GM12801 (cell line): ENCODE results near the gene CFAP97.

Source experiments
- TF ChIP-seq, protein P1 (sequence below): IDR thresholded peaks from one replicate; pipeline ENCODE4 v1.5.1; 2011; ENCODE audit warnings: control low read depth; ENCODE audit not compliant: insufficient read length; ENCODE audit errors: extremely low read depth

The CFAP97 gene

GRCh38 chr4:185202984-185203485 lies 765 bp downstream of the CFAP97 start:
- TF ChIP-seq, protein P1, sequence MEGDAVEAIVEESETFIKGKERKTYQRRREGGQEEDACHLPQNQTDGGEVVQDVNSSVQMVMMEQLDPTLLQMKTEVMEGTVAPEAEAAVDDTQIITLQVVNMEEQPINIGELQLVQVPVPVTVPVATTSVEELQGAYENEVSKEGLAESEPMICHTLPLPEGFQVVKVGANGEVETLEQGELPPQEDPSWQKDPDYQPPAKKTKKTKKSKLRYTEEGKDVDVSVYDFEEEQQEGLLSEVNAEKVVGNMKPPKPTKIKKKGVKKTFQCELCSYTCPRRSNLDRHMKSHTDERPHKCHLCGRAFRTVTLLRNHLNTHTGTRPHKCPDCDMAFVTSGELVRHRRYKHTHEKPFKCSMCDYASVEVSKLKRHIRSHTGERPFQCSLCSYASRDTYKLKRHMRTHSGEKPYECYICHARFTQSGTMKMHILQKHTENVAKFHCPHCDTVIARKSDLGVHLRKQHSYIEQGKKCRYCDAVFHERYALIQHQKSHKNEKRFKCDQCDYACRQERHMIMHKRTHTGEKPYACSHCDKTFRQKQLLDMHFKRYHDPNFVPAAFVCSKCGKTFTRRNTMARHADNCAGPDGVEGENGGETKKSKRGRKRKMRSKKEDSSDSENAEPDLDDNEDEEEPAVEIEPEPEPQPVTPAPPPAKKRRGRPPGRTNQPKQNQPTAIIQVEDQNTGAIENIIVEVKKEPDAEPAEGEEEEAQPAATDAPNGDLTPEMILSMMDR, result no peak

GRCh38 chr4:185201977-185202962 lies 1.5 kb downstream of the CFAP97 start:
- TF ChIP-seq, protein P1, result no peak

DNA sequence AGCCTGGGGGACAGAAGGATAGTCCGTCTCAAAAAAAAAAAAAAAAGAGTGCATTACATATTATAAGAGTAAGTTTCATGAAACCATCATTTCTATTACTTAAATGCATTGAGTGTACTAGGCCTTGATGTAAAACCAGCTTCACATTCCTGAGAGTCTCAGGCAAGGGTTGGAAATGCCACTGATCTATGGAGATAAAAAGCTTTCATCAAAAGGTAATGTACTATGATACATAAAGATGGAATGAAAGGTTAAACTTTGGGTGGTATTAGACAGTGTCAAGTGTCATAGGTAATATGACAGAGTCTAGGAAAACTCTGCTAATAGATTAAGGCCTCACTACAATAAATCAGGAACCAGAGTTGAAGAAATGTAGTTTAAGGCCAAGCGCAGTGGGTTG lies 7.4 kb downstream of the CFAP97 start:
- TF ChIP-seq, protein P1, result no peak

GRCh38 chr4:185194924-185195888 lies 8.6 kb downstream of the CFAP97 start:
- TF ChIP-seq, protein P1, result no peak

- TF ChIP-seq, protein P1, result no peak
Measured at GRCh38 chr4:185192059-185192458, 11.7 kb downstream of the CFAP97 start.

GRCh38 chr4:185190306-185190856 lies 13.4 kb downstream of the CFAP97 start:
- TF ChIP-seq, protein P1, result no peak
